CD14-positive monocyte (primary cell): ENCODE results near the gene ERC1. TPM values are rescaled to one million over a fixed set of nuclear protein-coding genes. Genes with fewer than 3 reads are reported as not detected.

Source experiments
- DNase-seq, 3 donors: peaks; one replicate each; pipeline ENCODE4 v3.0.0-alpha.2; 2011 to 2022
- H2AFZ ChIP-seq: 2 replicates; pipeline ENCODE4 v1.6.0; 2012; ENCODE audit warnings: mild to moderate bottlenecking, low read depth, low read length, inconsistent platforms; ENCODE audit not compliant: insufficient read depth, poor library complexity, severe bottlenecking
- H3K27ac ChIP-seq, 2 donors: 1 replicate in 1 of 2; 2 replicates in 1 of 2; pipeline ENCODE4 v1.5.1; 2012 to 2013; ENCODE audit warnings: low read length in 2 of 2, control low read depth in 1 of 2, inconsistent platforms in 1 of 2, low read depth in 1 of 2, mild to moderate bottlenecking in 1 of 2
- H3K27me3 ChIP-seq, 2 donors: one replicate each; pipeline versions ENCODE4 v1.6.0 to v1.6.1; 2011 to 2013; ENCODE audit warnings: low read length in 2 of 2; ENCODE audit not compliant: control insufficient read depth in 2 of 2, insufficient read depth in 2 of 2
- H3K36me3 ChIP-seq, 2 donors: replicated peaks in 1 of 2; 1 replicate in 1 of 2; 2 replicates in 1 of 2; pipeline versions ENCODE4 v1.5.1 to v1.6.1; 2012 to 2013; ENCODE audit warnings: low read length in 2 of 2, control low read depth in 1 of 2, inconsistent platforms in 1 of 2, mild to moderate bottlenecking in 1 of 2; ENCODE audit not compliant: insufficient read depth in 2 of 2, control insufficient read depth in 1 of 2
- H3K4me1 ChIP-seq, 2 donors: 1 replicate in 1 of 2; 2 replicates in 1 of 2; pipeline versions ENCODE4 v1.5.1 to v1.6.1; 2012 to 2013; ENCODE audit warnings: low read length in 2 of 2, control low read depth in 1 of 2, inconsistent platforms in 1 of 2, mild to moderate bottlenecking in 1 of 2, moderate library complexity in 1 of 2; ENCODE audit not compliant: insufficient read depth in 2 of 2, control insufficient read depth in 1 of 2
- H3K4me2 ChIP-seq: replicated peaks from 2 replicates; pipeline ENCODE3; 2012; ENCODE audit warnings: low read length, moderate library complexity, mild to moderate bottlenecking; ENCODE audit not compliant: poor library complexity, severe bottlenecking; ENCODE audit errors: extremely low read depth
- H3K4me3 ChIP-seq, 3 experiments: fragments of 200-600 bp in 1 of 3; sonication (generic) in 1 of 3; replicated peaks in 1 of 3; 1 replicate in 2 of 3; 2 replicates in 1 of 3; pipeline ENCODE4 v1.5.1; 2011 to 2013; ENCODE audit warnings: low read length in 3 of 3, mild to moderate bottlenecking in 3 of 3, control low read depth in 2 of 3, low read depth in 2 of 3, inconsistent platforms in 1 of 3, moderate library complexity in 1 of 3
- H3K79me2 ChIP-seq: 2 replicates; pipeline ENCODE4 v1.6.0; 2012; ENCODE audit warnings: mild to moderate bottlenecking, control low read depth, inconsistent platforms, low read length, moderate library complexity; ENCODE audit not compliant: insufficient read depth
- H3K9ac ChIP-seq: 2 replicates; pipeline ENCODE4 v1.6.0; 2017; ENCODE audit warnings: low read length, mild to moderate bottlenecking; ENCODE audit not compliant: insufficient read depth, poor library complexity, severe bottlenecking
- H3K9me3 ChIP-seq, 2 donors: replicated peaks in 1 of 2; 1 replicate in 1 of 2; 2 replicates in 1 of 2; pipeline versions ENCODE4 v1.5.1 to v1.6.1; 2012 to 2013; ENCODE audit warnings: low read length in 2 of 2, control low read depth in 1 of 2; ENCODE audit not compliant: control insufficient read depth in 1 of 2, insufficient read depth in 1 of 2
- H4K20me1 ChIP-seq: 2 replicates; pipeline ENCODE4 v1.6.0; 2012; ENCODE audit warnings: mild to moderate bottlenecking, low read length, control low read depth, moderate library complexity; ENCODE audit not compliant: insufficient read depth
- H3K27ac Mint-ChIP-seq, 7 donors: one replicate each; pipeline ENCODE4 v1.8.0; 2020; ENCODE audit warnings: mild to moderate bottlenecking in 7 of 7, mixed read lengths in 7 of 7, moderate library complexity in 6 of 7, inconsistent platforms in 2 of 7
- H3K27me3 Mint-ChIP-seq, 3 donors: one replicate each; pipeline ENCODE4 v1.8.0; 2021 to 2022; ENCODE audit warnings: low read depth in 3 of 3, mild to moderate bottlenecking in 3 of 3, mixed read lengths in 3 of 3, moderate library complexity in 3 of 3, inconsistent platforms in 1 of 3
- H3K36me3 Mint-ChIP-seq, 2 donors: one replicate each; pipeline ENCODE4 v1.8.0; 2020; ENCODE audit warnings: mixed read lengths in 2 of 2, inconsistent platforms in 1 of 2, mild to moderate bottlenecking in 1 of 2
- H3K4me1 Mint-ChIP-seq: one replicate; pipeline ENCODE4 v1.8.0; 2020; ENCODE audit warnings: mild to moderate bottlenecking, mixed read lengths
- H3K4me3 Mint-ChIP-seq, 2 donors: one replicate each; pipeline ENCODE4 v1.8.0; 2020; ENCODE audit warnings: mild to moderate bottlenecking in 2 of 2, mixed read lengths in 2 of 2, moderate library complexity in 1 of 2
- H3K9me3 Mint-ChIP-seq, 7 donors: one replicate each; pipeline ENCODE4 v1.8.0; 2020 to 2022; ENCODE audit warnings: mixed read lengths in 7 of 7, mild to moderate bottlenecking in 6 of 7, moderate library complexity in 6 of 7, inconsistent platforms in 2 of 7
- CTCF ChIP-seq: fragments of 200-600 bp; IDR thresholded peaks from one replicate; pipeline ENCODE4 v1.8.0; 2022; ENCODE audit warnings: antibody characterized with exemption, mild to moderate bottlenecking
- WGBS: methylation state at CpG from one replicate; pipeline ENCODE4 v1.1.5; 2013; ENCODE audit warnings: missing lambda C conversion rate; ENCODE audit not compliant: insufficient coverage; 5-methylcytosine and 5-hydroxymethylcytosine counted together
- intact Hi-C, 2 donors: fragments of 100-400 bp; cut with micrococcal nuclease; formaldehyde crosslinking; loops; one replicate each; pipeline versions ENCODE4 v1.15.0 to v1.15.1; 2023
- polyA plus RNA-seq, 3 donors: library from polyadenylated mRNA; depleted of rRNA in 1 of 3; unstranded in 2 of 3; stranded (reverse) in 1 of 3; fragments of 300-500 nt in 2 of 3; fragments of >200 nt in 1 of 3; fragmentation: Illumina TruSeq in 2 of 3; gene quantifications; 1 replicate in 2 of 3; 2 replicates in 1 of 3; pipeline ENCODE4 v1.2.3, GENCODE V29; 2012 to 2021

Gene ERC1
- polyA plus RNA-seq, 3 donors, result 4.0 to 14.3 (median 5.1) TPM

GRCh38 chr12:1115484-1116231 is 124.6 kb downstream of the ERC1 start:
- Histone ChIP-seq H4K20me1 (no peaks in the 10 kb centered on the region), H3K9ac (no peak overlapping the region), H3K27ac (no peak overlapping the region), H3K4me2 (no peak overlapping the region), H3K79me2 (no peaks in the 10 kb centered on the region), H3K9me3 (no peaks in the 10 kb centered on the region), H3K4me1 (no peaks in the 10 kb centered on the region), H3K4me3 (no peak overlapping the region), H3K27me3 (no peaks in the 10 kb centered on the region), H2AFZ (no peak overlapping the region), H3K36me3 (peaks cover 14 to 48% of the 10 kb centered on the region in 2 donors)
- H3K36me3 Mint-ChIP-seq, result peaks cover 31 to 49% of the 10 kb centered on the region in 2 donors
- no peak for DNase-seq
- intact Hi-C loops, result loop anchor here in 1 of 2 donors (2.0 kb wide), 1 partner anchor 467 kb away; no protein-coding TSS in a partner anchor
- H3K4me1 Mint-ChIP-seq, result no peaks in the 10 kb centered on the region
- no CpG with 5 or more reads among the region's 4 CpGs for WGBS
- TF ChIP-seq CTCF, result no peak
- H3K27me3 Mint-ChIP-seq, result peaks cover 0 to 1% (median 0%) of the 10 kb centered on the region in 3 donors
- no peak overlapping the region for H3K27ac Mint-ChIP-seq
- H3K4me3 Mint-ChIP-seq, result no peak overlapping the region
- H3K9me3 Mint-ChIP-seq, result no peaks in the 10 kb centered on the region

- H3K27ac ChIP-seq, result no peak overlapping the region
- no peaks in the 10 kb centered on the region for H3K79me2 ChIP-seq
- Mint-ChIP-seq H3K27ac (no peak overlapping the region), H3K9me3 (no peaks in the 10 kb centered on the region), H3K4me3 (no peak overlapping the region), H3K36me3 (peaks cover 26 to 40% of the 10 kb centered on the region in 2 donors), H3K27me3 (peaks cover 0 to 3% (median 0%) of the 10 kb centered on the region in 3 donors), H3K4me1 (no peaks in the 10 kb centered on the region)
- TF ChIP-seq CTCF, result no peak
- no peaks in the 10 kb centered on the region for H4K20me1 ChIP-seq
- no peaks in the 10 kb centered on the region for H3K9me3 ChIP-seq
- no peak overlapping the region for H3K4me2 ChIP-seq
- H2AFZ ChIP-seq, result no peak overlapping the region
- H3K36me3 ChIP-seq, result peaks cover 7 to 38% of the 10 kb centered on the region in 2 donors
- H3K9ac ChIP-seq, result no peak overlapping the region
- no peaks in the 10 kb centered on the region for H3K4me1 ChIP-seq
- no peaks in the 10 kb centered on the region for H3K27me3 ChIP-seq
- H3K4me3 ChIP-seq, result no peak overlapping the region
- intact Hi-C loops, result loop anchor here in 1 of 2 donors (2.0 kb wide), 1 partner anchor 465 kb away; no protein-coding TSS in a partner anchor
- DNase-seq, result no peak
- no CpG with 5 or more reads among the region's 6 CpGs for WGBS
These were observed 126.3 kb downstream of the ERC1 start for GRCh38 chr12:1117371-1117770.
